H1 (cell line): ENCODE measurements around the gene LHFPL6. TPM values are rescaled to one million over a fixed set of nuclear protein-coding genes. Genes with fewer than 3 reads are reported as not detected.

ENCODE experiments used
- CTCF ChIA-PET: fragments of 300-600 bp; sonication (Branson Sonifier 250); formaldehyde crosslinking; loops from one replicate; lab custom pipeline; 2021; ENCODE audit not compliant: partially characterized antibody; lab: Charles Lee
- POLR2A ChIA-PET: fragments of 300-600 bp; sonication (Branson Sonifier 250); formaldehyde crosslinking; loops from one replicate; lab custom pipeline; 2021; ENCODE audit warnings: inconsistent platforms; ENCODE audit not compliant: partially characterized antibody; lab: Charles Lee
- DNase-seq, 2 experiments: peaks; one replicate each; pipeline versions ENCODE4 v3.0.0 to v3.0.0-alpha.2; 2010 to 2022; ENCODE audit warnings: low spot score in 2 of 2, low read depth in 1 of 2, mixed read lengths in 1 of 2
- FAIRE-seq: peaks from 2 replicates; lab custom pipeline; 2011; peaks lifted over from hg19 to GRCh38; lab: Jason Lieb, UNC
- H2AFZ ChIP-seq: 2 replicates; pipeline ENCODE4 v1.8.1; 2012; ENCODE audit warnings: low read length, inconsistent platforms
- H2AK5ac ChIP-seq: 2 replicates; pipeline ENCODE4 v1.6.1; 2013; ENCODE audit warnings: low read depth, low read length
- H2BK120ac ChIP-seq: replicated peaks from 2 replicates; pipeline ENCODE3; 2013; ENCODE audit warnings: low read depth, low read length, inconsistent platforms
- H2BK12ac ChIP-seq: 2 replicates; pipeline ENCODE4 v1.6.1; 2013; ENCODE audit warnings: low read depth, low read length
- H2BK15ac ChIP-seq: 2 replicates; pipeline ENCODE4 v1.6.1; 2013; ENCODE audit warnings: low read length
- H2BK20ac ChIP-seq: 2 replicates; pipeline ENCODE4 v1.6.1; 2013; ENCODE audit warnings: low read length
- H2BK5ac ChIP-seq: 2 replicates; pipeline ENCODE4 v1.6.1; 2013; ENCODE audit warnings: low read depth, low read length
- H3K14ac ChIP-seq: 2 replicates; pipeline ENCODE4 v1.6.1; 2013; ENCODE audit warnings: inconsistent platforms; ENCODE audit not compliant: insufficient read length
- H3K18ac ChIP-seq: 2 replicates; pipeline ENCODE4 v1.6.1; 2013; ENCODE audit warnings: low read length; ENCODE audit errors: extremely low read depth
- H3K23ac ChIP-seq: 2 replicates; pipeline ENCODE4 v1.6.1; 2013; ENCODE audit warnings: inconsistent platforms; ENCODE audit not compliant: insufficient read length
- H3K23me2 ChIP-seq: 2 replicates; pipeline ENCODE4 v1.6.1; 2013; ENCODE audit warnings: low read depth, low read length
- H3K27ac ChIP-seq: 2 replicates; pipeline ENCODE4 v1.6.1; 2011; ENCODE audit warnings: low read depth, low read length, inconsistent platforms
- H3K27me3 ChIP-seq, 4 experiments: replicated peaks in 1 of 4; 1 replicate in 1 of 4; 2 replicates in 3 of 4; pipeline versions ENCODE4 v1.6.1 to v1.8.1; 2011 to 2013; ENCODE audit warnings: low read length in 3 of 4, mild to moderate bottlenecking in 3 of 4, inconsistent platforms in 2 of 4, mixed read lengths in 2 of 4, moderate library complexity in 1 of 4; ENCODE audit not compliant: control insufficient read depth in 3 of 4, insufficient read depth in 3 of 4; ENCODE audit errors: extremely low read depth in 1 of 4
- H3K36me3 ChIP-seq, 4 experiments: 2 replicates each; pipeline versions ENCODE4 v1.6.1 to v1.8.1; 2011 to 2013; ENCODE audit warnings: mild to moderate bottlenecking in 4 of 4, low read length in 3 of 4, moderate library complexity in 2 of 4, control low read depth in 1 of 4, inconsistent platforms in 1 of 4; ENCODE audit not compliant: insufficient read depth in 4 of 4, control insufficient read depth in 2 of 4
- H3K4ac ChIP-seq: replicated peaks from 2 replicates; pipeline ENCODE3; 2013; ENCODE audit warnings: low read length, low read depth, mixed read lengths, inconsistent platforms; ENCODE audit not compliant: insufficient read length
- H3K4me1 ChIP-seq, 4 experiments: replicated peaks in 1 of 4; 1 replicate in 1 of 4; 2 replicates in 3 of 4; pipeline versions ENCODE4 v1.6.1 to v1.8.1; 2011 to 2013; ENCODE audit warnings: low read length in 3 of 4, inconsistent platforms in 2 of 4, mixed read lengths in 1 of 4; ENCODE audit not compliant: insufficient read depth in 4 of 4, control insufficient read depth in 3 of 4
- H3K4me2 ChIP-seq, 2 experiments: 2 replicates each; pipeline versions ENCODE4 v1.6.1 to v1.8.1; 2011 to 2013; ENCODE audit warnings: low read depth in 2 of 2, low read length in 2 of 2, control low read depth in 1 of 2, inconsistent platforms in 1 of 2, mild to moderate bottlenecking in 1 of 2; ENCODE audit not compliant: insufficient read depth in 1 of 2
- H3K4me3 ChIP-seq, 4 experiments: fragments of 200-600, 300-600 bp in 1 of 4; sonication (generic), shearing (Covaris generic), sonication (Bioruptor Twin) in 1 of 4; 2 replicates each; pipeline versions ENCODE4 v1.5.1 to v1.8.1; 2011 to 2016; ENCODE audit warnings: low read length in 4 of 4, low read depth in 3 of 4, control low read depth in 2 of 4, inconsistent platforms in 2 of 4, mild to moderate bottlenecking in 2 of 4, mixed read lengths in 1 of 4, moderate library complexity in 1 of 4; ENCODE audit not compliant: insufficient read depth in 2 of 4; ENCODE audit errors: extremely low read depth in 1 of 4
- H3K56ac ChIP-seq: replicated peaks from 2 replicates; pipeline ENCODE3; 2013; ENCODE audit warnings: low read depth, mild to moderate bottlenecking, mixed read lengths, low read length, inconsistent platforms; ENCODE audit not compliant: insufficient read length
- H3K79me1 ChIP-seq: 2 replicates; pipeline ENCODE4 v1.6.1; 2013; ENCODE audit warnings: low read depth, low read length, control low read depth
- H3K79me2 ChIP-seq, 2 experiments: 2 replicates each; pipeline versions ENCODE4 v1.6.1 to v1.8.1; 2012 to 2013; ENCODE audit warnings: low read length in 2 of 2, mild to moderate bottlenecking in 2 of 2, inconsistent platforms in 1 of 2; ENCODE audit not compliant: insufficient read depth in 2 of 2, control insufficient read depth in 1 of 2
- H3K9ac ChIP-seq, 4 experiments: replicated peaks in 1 of 4; 1 replicate in 1 of 4; 2 replicates in 3 of 4; pipeline versions ENCODE4 v1.6.1 to v1.8.1; 2011 to 2013; ENCODE audit warnings: low read depth in 3 of 4, low read length in 3 of 4, control low read depth in 2 of 4, mild to moderate bottlenecking in 2 of 4, moderate library complexity in 2 of 4, inconsistent platforms in 1 of 4; ENCODE audit errors: extremely low read depth in 1 of 4
- H3K9me3 ChIP-seq, 2 experiments: 2 replicates each; pipeline versions ENCODE4 v1.6.1 to v1.8.1; 2012 to 2013; ENCODE audit warnings: mild to moderate bottlenecking in 2 of 2, moderate library complexity in 2 of 2, control low read depth in 1 of 2, inconsistent platforms in 1 of 2, low read depth in 1 of 2, low read length in 1 of 2, mixed read lengths in 1 of 2; ENCODE audit not compliant: insufficient read depth in 2 of 2
- H4K20me1 ChIP-seq, 2 experiments: replicated peaks in 1 of 2; 2 replicates each; pipeline versions ENCODE3 to v1.8.1; 2011 to 2013; ENCODE audit warnings: inconsistent platforms in 2 of 2, low read length in 2 of 2, mild to moderate bottlenecking in 1 of 2; ENCODE audit not compliant: insufficient read depth in 2 of 2, control insufficient read depth in 1 of 2
- H4K5ac ChIP-seq: 2 replicates; pipeline ENCODE4 v1.6.1; 2013; ENCODE audit warnings: low read length, low read depth, mixed read lengths, inconsistent platforms; ENCODE audit not compliant: insufficient read length
- H4K8ac ChIP-seq: 2 replicates; pipeline ENCODE4 v1.8.0; 2013; ENCODE audit warnings: mild to moderate bottlenecking, moderate library complexity, low read length, inconsistent platforms; ENCODE audit not compliant: insufficient read depth; ENCODE audit errors: extremely low read depth
- H4K91ac ChIP-seq: replicated peaks from 2 replicates; pipeline ENCODE3; 2013; ENCODE audit warnings: low read length, mixed read lengths, inconsistent platforms; ENCODE audit not compliant: insufficient read length
- CBX8 ChIP-seq: fragments of 300-800, 300-1000 bp; sonication (generic); IDR thresholded peaks from 2 replicates; pipeline ENCODE4 v1.7.1; 2016; ENCODE audit warnings: low read depth, low read length, borderline replicate concordance
- CREB1 ChIP-seq: IDR thresholded peaks from 2 replicates; pipeline ENCODE4 v1.6.1; 2012; ENCODE audit warnings: inconsistent platforms
- GABPA ChIP-seq: IDR thresholded peaks from 2 replicates; pipeline ENCODE4 v1.6.1; 2011; ENCODE audit warnings: mild to moderate bottlenecking, low read length, moderate library complexity, borderline replicate concordance; ENCODE audit not compliant: insufficient read depth
- MAFK ChIP-seq: IDR thresholded peaks from 2 replicates; pipeline ENCODE4 v1.6.1; 2012; ENCODE audit warnings: low read depth, mild to moderate bottlenecking, improper control_type of control experiment, low read length
- POLR2A ChIP-seq, 2 experiments: IDR thresholded peaks; 1 replicate in 1 of 2; 2 replicates in 1 of 2; pipeline ENCODE4 v1.6.1; 2011; ENCODE audit warnings: low read depth in 2 of 2, low read length in 2 of 2, mild to moderate bottlenecking in 2 of 2; ENCODE audit errors: control extremely low read depth in 1 of 2
- RAD21 ChIP-seq, 2 experiments: IDR thresholded peaks in 1 of 2; conservative IDR thresholded peaks in 1 of 2; 2 replicates each; pipeline ENCODE4 v1.6.1; 2011; ENCODE audit warnings: low read depth in 2 of 2, low read length in 2 of 2, improper control_type of control experiment in 1 of 2, inconsistent platforms in 1 of 2, mild to moderate bottlenecking in 1 of 2, moderate library complexity in 1 of 2
- RFX5 ChIP-seq: IDR thresholded peaks from 2 replicates; pipeline ENCODE4 v1.6.1; 2011; ENCODE audit warnings: low read depth, low read length, improper control_type of control experiment, borderline replicate concordance
- RNF2 ChIP-seq: fragments of 200-900, 300-1000 bp; sonication (generic); IDR thresholded peaks from 2 replicates; pipeline ENCODE4 v1.7.1; 2016; ENCODE audit warnings: borderline replicate concordance, low read depth, mild to moderate bottlenecking, antibody characterized with exemption, low read length; ENCODE audit not compliant: poor library complexity, severe bottlenecking; ENCODE audit errors: missing control alignments
- SIRT6 ChIP-seq: IDR thresholded peaks from one replicate; pipeline ENCODE4 v1.7.1; 2012; ENCODE audit warnings: low read length, inconsistent platforms
- SIX5 ChIP-seq: IDR thresholded peaks from 2 replicates; pipeline ENCODE4 v1.6.1; 2011; ENCODE audit warnings: mild to moderate bottlenecking, low read depth, low read length
- SP1 ChIP-seq: IDR thresholded peaks from 2 replicates; pipeline ENCODE4 v1.6.1; 2011; ENCODE audit warnings: low read depth, low read length
- SP4 ChIP-seq: IDR thresholded peaks from 2 replicates; pipeline ENCODE4 v1.6.1; 2012; ENCODE audit warnings: low read length, inconsistent platforms
- SRF ChIP-seq: IDR thresholded peaks from 2 replicates; pipeline ENCODE4 v1.6.1; 2011; ENCODE audit warnings: mild to moderate bottlenecking, low read depth, low read length, moderate library complexity
- WGBS, 2 experiments: shearing (Covaris generic) in 1 of 2; methylation state at CpG; one replicate each; pipeline versions ENCODE4 v1.1.6 to v1.1.7; 2013 to 2015; ENCODE audit warnings: low lambda C conversion rate in 2 of 2, mixed read lengths in 2 of 2, inconsistent platforms in 1 of 2, low coverage in 1 of 2, missing lambda C conversion rate in 1 of 2; ENCODE audit not compliant: insufficient replicate concordance in 2 of 2, insufficient coverage in 1 of 2, insufficient read length in 1 of 2; ENCODE audit errors: extremely low coverage in 1 of 2, missing lambda C conversion rate in 1 of 2; 5-methylcytosine and 5-hydroxymethylcytosine counted together
- polyA plus RNA-seq, 7 experiments: library from polyadenylated mRNA; depleted of rRNA in 3 of 7; stranded (reverse) in 5 of 7; unstranded in 2 of 7; fragments of >200 nt in 5 of 7; fragments of 200-250 nt in 2 of 7; gene quantifications; 1 replicate in 5 of 7; 2 replicates in 1 of 7; 4 replicates in 1 of 7; pipeline versions ENCODE4 v1.2.1 to v1.2.3, GENCODE V29; 2011 to 2013; ENCODE audit warnings: missing spikeins in 2 of 7, mixed read lengths in 2 of 7
- total RNA-seq: library from RNA; stranded (reverse); fragmentation: NEBNext Ultra II Directional; extraction: Animal tissue kit (Norgen Biotek cat#: 25700); gene quantifications from 2 replicates; pipeline ENCODE4 v1.2.1, GENCODE V29; 2021

The LHFPL6 gene
- total and polyA plus RNA-seq, 2 of the 8 experiments (the other 6 are each of a cell fraction or from before 2014, with no cell fraction given): 7.6 to 17.0 TPM

DNA sequence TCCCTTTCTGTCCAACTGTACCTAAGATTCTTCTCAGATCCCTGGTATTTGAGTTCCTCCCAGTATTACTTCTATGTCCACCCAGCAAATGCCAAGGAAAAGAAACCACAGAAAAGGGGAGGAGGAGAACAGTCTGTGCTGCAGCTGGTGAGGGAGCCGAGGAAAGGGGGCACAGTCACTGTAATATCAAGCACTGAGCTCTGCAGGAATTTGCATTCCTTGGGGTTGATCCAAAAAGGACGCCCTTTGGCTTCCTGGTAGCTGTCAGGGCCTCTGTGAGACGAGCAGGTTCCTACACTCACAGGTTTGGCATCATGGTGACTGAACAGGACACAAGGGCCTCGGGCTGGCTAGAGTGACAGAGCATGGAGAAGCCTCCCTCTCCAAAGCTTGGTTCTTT is 291.4 kb downstream of the LHFPL6 start:
- Histone ChIP-seq H3K4me3 (no peak overlapping the region), H3K23me2 (no peaks in the 10 kb centered on the region; the same call in 1 of the 2 replicates), H2BK120ac (no peak overlapping the region), H2BK5ac (no peak overlapping the region), H4K20me1 (no peaks in the 10 kb centered on the region), H2BK12ac (no peak overlapping the region), H2BK20ac (no peak overlapping the region), H3K79me2 (no peaks in the 10 kb centered on the region), H3K9ac (no peak overlapping the region), H3K14ac (no peak overlapping the region), H2AK5ac (no peak overlapping the region), H3K56ac (no peak overlapping the region), H4K91ac (no peak overlapping the region), H3K4me1 (no peaks in the 10 kb centered on the region), H3K4me2 (no peak overlapping the region), H3K9me3 (no peaks in the 10 kb centered on the region), H4K5ac (no peak overlapping the region), H2BK15ac (no peak overlapping the region), H4K8ac (no peak overlapping the region; the same call in 1 of the 2 replicates), H3K23ac (no peak overlapping the region), H2AFZ (peak overlapping the region; percentile 40; the same call in 1 of the 2 replicates), H3K18ac (no peak overlapping the region), H3K79me1 (no peaks in the 10 kb centered on the region), H3K27ac (no peak overlapping the region), H3K36me3 (no peaks in the 10 kb centered on the region), H3K27me3 (no peaks in the 10 kb centered on the region), H3K4ac (no peak overlapping the region)
- 83% methylated on average over 4 of the region's 4 CpGs; no CpG with 5 or more reads in 1 of the 2 experiments for WGBS, 2 experiments
- CTCF ChIA-PET: interaction anchor here (0.6 to 1.7 kb wide), 4 partner anchors 10 to 514 kb away, joined by 3 to 4 read pairs (median 4); no protein-coding TSS in a partner anchor
- FAIRE-seq (no peak), DNase-seq (no peak)
- POLR2A ChIA-PET: no interaction called here
- TF ChIP-seq RAD21 (IDR thresholded peaks at IDR 0.05 in 1 of 2, conservative IDR thresholded peaks at IDR 0.05 in 1 of 2; ENCODE audit: low read depth in 2 of 2, low read length in 2 of 2) (no peak), CREB1 (no peak), CBX8 (no peak), SP4 (no peak), SP1 (no peak), SRF (no peak), RFX5 (no peak), GABPA (no peak), MAFK (no peak), RNF2 (no peak), POLR2A (IDR thresholded peaks at IDR 0.05; ENCODE audit: control extremely low read depth in 1 of 2, low read depth in 2 of 2, low read length in 2 of 2) (no peak), SIRT6 (no peak), SIX5 (no peak)
